Breast epithelium (tissue), 4 donors: ENCODE data around the gene KCNQ2. TPM values are rescaled to one million over a fixed set of nuclear protein-coding genes. Genes with fewer than 3 reads are reported as not detected.

Experiments
- DNase-seq, 2 donors: peaks; one replicate each; pipeline ENCODE4 v3.0.0-alpha.2; 2019; ENCODE audit warnings: low spot score in 2 of 2
- H3K27ac ChIP-seq, 2 donors: fragments of 200-600 bp; sonication (generic) in 1 of 2; one replicate each; pipeline ENCODE4 v1.5.1; 2016 to 2019; ENCODE audit warnings: mild to moderate bottlenecking in 1 of 2
- H3K27me3 ChIP-seq, 2 donors: fragments of 200-600 bp; sonication (generic) in 1 of 2; one replicate each; pipeline versions ENCODE4 v1.5.1 to v1.6.0; 2017 to 2019; ENCODE audit warnings: control low read depth in 1 of 2, mild to moderate bottlenecking in 1 of 2
- H3K36me3 ChIP-seq: fragments of 200-600 bp; one replicate; pipeline ENCODE4 v1.5.1; 2019
- H3K4me1 ChIP-seq, 2 donors: fragments of 200-600 bp; sonication (generic); one replicate each; pipeline ENCODE4 v1.5.1; 2016 to 2019; ENCODE audit warnings: control low read depth in 1 of 2
- H3K4me3 ChIP-seq, 3 donors: fragments of 200-600 bp; sonication (generic); 1 replicate in 2 of 3; 2 replicates in 1 of 3; pipeline ENCODE4 v1.5.1; 2016 to 2019; ENCODE audit warnings: mild to moderate bottlenecking in 3 of 3, moderate library complexity in 2 of 3
- H3K9me3 ChIP-seq, 2 donors: fragments of 200-600 bp; sonication (generic) in 1 of 2; one replicate each; pipeline ENCODE4 v1.5.1; 2016 to 2019; ENCODE audit warnings: control low read depth in 1 of 2
- POLR2A ChIP-seq: fragments of 450-650 bp; IDR thresholded peaks from one replicate; pipeline ENCODE4 v1.6.1; 2016; ENCODE audit warnings: antibody characterized with exemption, mild to moderate bottlenecking, moderate library complexity
- POLR2AphosphoS5 ChIP-seq, 3 donors: sonication (generic); formaldehyde crosslinking; IDR thresholded peaks; one replicate each; pipeline ENCODE4 v1.6.1; 2017; ENCODE audit warnings: antibody characterized with exemption in 3 of 3
- intact Hi-C: fragments of 100-400 bp; cut with DNase I; formaldehyde crosslinking; loops from one replicate; pipeline ENCODE4 v1.15.1; 2023; ENCODE audit warnings: low total_unique reads
- total RNA-seq, 3 donors: library from RNA; depleted of rRNA; stranded (reverse); fragments of >200 nt; gene quantifications; one replicate each; pipeline ENCODE4 v1.1.0, GENCODE V29; 2016
- TF ChIP-seq, protein P1 (sequence below), 3 donors: fragments of 450-650 bp; IDR thresholded peaks; one replicate each; pipeline ENCODE4 v1.5.1; 2016 to 2017; ENCODE audit warnings: antibody characterized with exemption in 3 of 3, mild to moderate bottlenecking in 3 of 3, moderate library complexity in 3 of 3

Gene KCNQ2
- total RNA-seq, 3 donors from 2014 or later: not detected

DNA sequence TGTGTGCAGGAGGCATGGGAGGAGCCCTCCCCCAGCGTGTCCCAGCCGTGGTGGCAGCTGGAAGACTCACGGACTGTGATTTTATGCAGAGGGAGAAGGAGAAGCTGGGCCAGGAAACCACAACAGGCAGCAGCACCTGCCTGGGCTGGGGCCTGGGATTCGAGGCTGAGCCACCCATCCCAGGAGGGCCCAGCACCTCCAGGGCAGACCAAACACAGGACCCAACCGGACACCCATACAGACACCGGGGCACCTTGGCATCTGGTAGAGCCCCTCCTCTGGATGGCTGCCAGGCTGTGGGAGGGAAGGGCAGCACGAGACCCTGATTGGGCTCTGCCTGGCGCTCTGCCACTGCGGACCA is 69.6 kb downstream of the KCNQ2 start:
- Histone ChIP-seq H3K9me3 (no peaks in the 10 kb centered on the region), H3K4me3 (no peak overlapping the region), H3K36me3 (no peaks in the 10 kb centered on the region), H3K27me3 (peaks cover 0 to 72% of the 10 kb centered on the region in 2 donors), H3K4me1 (no peaks in the 10 kb centered on the region), H3K27ac (no peak overlapping the region)
- TF ChIP-seq POLR2A (no peak), POLR2AphosphoS5 (IDR thresholded peaks at IDR 0.05) (no peak)
- TF ChIP-seq, protein P1, sequence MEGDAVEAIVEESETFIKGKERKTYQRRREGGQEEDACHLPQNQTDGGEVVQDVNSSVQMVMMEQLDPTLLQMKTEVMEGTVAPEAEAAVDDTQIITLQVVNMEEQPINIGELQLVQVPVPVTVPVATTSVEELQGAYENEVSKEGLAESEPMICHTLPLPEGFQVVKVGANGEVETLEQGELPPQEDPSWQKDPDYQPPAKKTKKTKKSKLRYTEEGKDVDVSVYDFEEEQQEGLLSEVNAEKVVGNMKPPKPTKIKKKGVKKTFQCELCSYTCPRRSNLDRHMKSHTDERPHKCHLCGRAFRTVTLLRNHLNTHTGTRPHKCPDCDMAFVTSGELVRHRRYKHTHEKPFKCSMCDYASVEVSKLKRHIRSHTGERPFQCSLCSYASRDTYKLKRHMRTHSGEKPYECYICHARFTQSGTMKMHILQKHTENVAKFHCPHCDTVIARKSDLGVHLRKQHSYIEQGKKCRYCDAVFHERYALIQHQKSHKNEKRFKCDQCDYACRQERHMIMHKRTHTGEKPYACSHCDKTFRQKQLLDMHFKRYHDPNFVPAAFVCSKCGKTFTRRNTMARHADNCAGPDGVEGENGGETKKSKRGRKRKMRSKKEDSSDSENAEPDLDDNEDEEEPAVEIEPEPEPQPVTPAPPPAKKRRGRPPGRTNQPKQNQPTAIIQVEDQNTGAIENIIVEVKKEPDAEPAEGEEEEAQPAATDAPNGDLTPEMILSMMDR (IDR thresholded peaks at IDR 0.05): no peak
- intact Hi-C loops: no loop called here
- DNase-seq: no peak

DNA sequence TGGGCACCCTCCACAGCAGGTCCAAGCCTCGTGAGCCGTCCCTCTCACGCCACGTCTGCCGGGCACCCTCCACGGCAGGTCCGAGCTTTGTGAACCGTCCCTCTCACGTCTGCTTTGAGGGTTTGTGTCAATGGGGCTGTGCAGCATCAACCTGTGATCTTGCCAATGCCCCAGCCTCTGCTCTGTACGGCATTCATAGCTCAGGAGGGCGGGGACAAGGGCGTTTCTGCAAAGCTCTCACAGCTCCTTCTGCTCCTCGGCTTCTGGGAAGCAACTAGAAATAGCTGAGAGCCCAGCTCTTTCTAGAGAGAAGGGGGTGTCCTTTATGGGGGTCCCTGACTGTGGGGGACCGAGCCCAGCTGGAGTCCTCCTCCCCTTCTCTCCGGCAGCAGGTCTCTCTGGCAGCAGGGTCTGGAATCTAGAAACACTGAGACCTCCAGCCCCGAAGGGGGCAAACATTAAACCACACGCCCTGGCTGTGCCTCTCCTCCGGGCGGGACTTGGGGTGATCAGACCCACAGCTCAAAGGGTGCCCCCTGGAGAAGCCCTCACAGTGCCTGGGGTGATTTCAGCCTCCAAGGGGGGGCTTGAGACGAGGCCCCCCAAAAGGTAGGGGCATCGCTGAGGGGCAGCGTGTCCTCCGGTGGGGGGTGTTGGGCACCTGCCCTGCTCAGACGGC is 70.1 kb downstream of the KCNQ2 start:
- intact Hi-C loops: no loop called here
- no peaks in the 10 kb centered on the region for H3K36me3 ChIP-seq
- no peaks in the 10 kb centered on the region for H3K9me3 ChIP-seq
- DNase-seq: no peak
- no peaks in the 10 kb centered on the region for H3K4me1 ChIP-seq
- peaks cover 0 to 77% of the 10 kb centered on the region in 2 donors for H3K27me3 ChIP-seq
- no peak overlapping the region for H3K4me3 ChIP-seq
- no peak overlapping the region for H3K27ac ChIP-seq
- TF ChIP-seq POLR2A: no peak
- TF ChIP-seq, protein P1 (IDR thresholded peaks at IDR 0.05): no peak
- TF ChIP-seq POLR2AphosphoS5 (IDR thresholded peaks at IDR 0.05): no peak

DNA sequence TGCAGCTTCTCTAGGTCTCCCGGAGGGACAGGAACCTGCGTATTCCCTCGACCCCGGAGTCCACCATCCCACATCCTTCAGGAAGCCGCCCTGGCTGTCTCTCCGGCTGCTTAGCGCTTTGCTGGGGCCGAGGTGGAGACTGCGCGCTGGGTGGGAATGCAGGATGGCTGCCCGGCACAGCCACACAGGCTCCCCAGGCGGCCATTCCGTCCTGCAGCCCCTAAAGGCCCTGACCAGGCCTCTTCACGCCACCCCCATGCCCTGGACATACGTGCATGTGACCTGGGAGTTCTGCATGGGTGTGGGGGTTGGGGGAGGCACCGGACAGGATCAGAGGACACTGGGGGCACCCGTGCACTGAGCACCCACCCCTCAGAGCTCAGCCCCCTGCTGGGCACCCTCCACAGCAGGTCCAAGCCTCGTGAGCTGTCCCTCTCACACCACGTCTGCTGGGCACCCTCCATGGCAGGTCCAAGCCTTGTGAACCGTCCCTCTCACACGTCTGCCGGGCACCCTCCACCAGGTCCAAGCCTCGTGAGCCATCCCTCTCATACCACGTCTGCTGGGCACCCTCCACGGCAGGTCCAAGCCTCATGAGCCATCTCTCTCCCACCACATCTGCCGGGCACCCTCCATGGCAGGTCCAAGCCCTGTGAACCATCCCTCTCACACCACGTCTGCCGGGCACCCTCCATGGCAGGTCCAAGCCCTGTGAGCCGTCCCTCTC is 70.9 kb downstream of the KCNQ2 start:
- Histone ChIP-seq H3K9me3 (no peaks in the 10 kb centered on the region), H3K4me3 (no peak overlapping the region), H3K27me3 (peaks cover 0 to 79% of the 10 kb centered on the region in 2 donors), H3K27ac (no peak overlapping the region), H3K4me1 (no peaks in the 10 kb centered on the region), H3K36me3 (no peaks in the 10 kb centered on the region)
- no peak for DNase-seq
- TF ChIP-seq, protein P1 (IDR thresholded peaks at IDR 0.05): no peak
- TF ChIP-seq POLR2A: no peak
- no peak for TF ChIP-seq POLR2AphosphoS5 (IDR thresholded peaks at IDR 0.05)
- intact Hi-C loops: no loop called here

DNA sequence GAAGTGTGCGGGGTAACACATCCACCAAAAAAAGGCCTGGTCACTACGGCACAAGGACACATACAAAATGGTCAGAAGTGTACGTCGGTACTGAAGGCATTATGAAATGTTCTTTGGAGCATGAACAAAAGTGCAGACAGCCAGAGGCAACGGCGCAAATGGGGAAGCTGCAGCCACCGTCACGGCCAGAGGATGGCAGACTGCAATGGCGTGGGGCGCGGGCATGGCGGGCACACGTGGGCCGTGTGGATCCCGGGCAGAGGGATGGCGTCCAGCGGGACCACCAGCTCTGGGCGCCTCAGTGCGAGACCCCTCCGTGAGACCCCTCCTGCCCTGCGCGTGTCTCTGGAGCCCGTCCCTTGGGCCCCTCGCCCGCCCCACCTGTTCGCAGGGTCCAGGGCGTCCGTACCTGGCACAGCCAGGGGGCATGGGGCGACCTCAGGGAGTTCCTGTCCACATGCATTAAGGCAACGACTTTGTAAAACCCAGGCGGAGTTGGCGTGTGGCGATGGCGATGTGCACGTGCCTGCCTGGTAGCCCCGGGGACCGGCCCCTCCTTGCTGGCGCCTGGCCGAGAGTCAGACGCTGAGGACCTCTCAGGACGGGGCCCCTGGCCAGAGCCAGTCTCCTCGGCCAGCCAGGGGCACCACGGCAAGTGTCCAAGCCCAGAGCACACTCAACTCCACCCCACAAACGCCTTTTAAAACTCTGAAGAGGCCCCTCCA is 71.8 kb downstream of the KCNQ2 start:
- no peak overlapping the region for H3K4me3 ChIP-seq
- H3K9me3 ChIP-seq: no peaks in the 10 kb centered on the region
- H3K36me3 ChIP-seq: no peaks in the 10 kb centered on the region
- no peak for TF ChIP-seq POLR2A
- no peak for TF ChIP-seq POLR2AphosphoS5 (IDR thresholded peaks at IDR 0.05)
- TF ChIP-seq, protein P1 (IDR thresholded peaks at IDR 0.05): no peak
- peaks cover 0 to 88% of the 10 kb centered on the region in 2 donors for H3K27me3 ChIP-seq
- no peaks in the 10 kb centered on the region for H3K4me1 ChIP-seq
- H3K27ac ChIP-seq: no peak overlapping the region
- DNase-seq: no peak
- intact Hi-C loops: no loop called here
